ENCODE measurements around the gene GPR37. TPM values are rescaled to one million over a fixed set of nuclear protein-coding genes. Genes with fewer than 3 reads are reported as not detected.

The GPR37 gene
- total RNA-seq, 1 experiment from 2014 or later = 1.6 TPM

DNA sequence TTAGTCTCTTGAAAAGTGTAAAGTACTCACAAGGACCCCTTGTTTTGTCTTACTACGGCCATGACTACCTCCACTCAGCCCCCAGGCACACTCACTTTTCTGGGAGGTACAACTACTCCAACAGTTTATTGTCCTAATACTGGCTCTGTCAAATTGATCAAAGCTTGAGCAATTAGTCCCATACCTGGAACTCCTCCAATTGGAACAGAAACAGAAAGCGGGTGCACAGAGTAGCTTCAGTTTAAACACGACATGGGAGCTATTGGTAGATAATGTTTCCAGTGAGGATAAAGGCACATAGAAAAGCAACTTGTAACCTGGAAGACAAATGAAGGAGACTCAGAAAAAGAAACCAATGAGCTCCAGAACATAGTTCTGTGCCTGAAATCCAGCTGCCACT lies 7.7 kb upstream of the GPR37 start:
- no peak overlapping the region for H2BK20ac ChIP-seq (ENCODE audit: low read depth, low read length, poor library complexity, severe bottlenecking)
- no CpG with 5 or more reads among the region's 3 CpGs for WGBS (ENCODE audit: extremely low coverage, insufficient read length, low lambda C conversion rate)
- H3K23me2 ChIP-seq (ENCODE audit: insufficient read length, low read depth, low read length, poor library complexity, severe bottlenecking) = no peaks in the 10 kb centered on the region
- no peak overlapping the region for H3K9ac ChIP-seq (ENCODE audit: extremely low read depth, insufficient read length, low read length)
- no peak overlapping the region for H3K27ac ChIP-seq (ENCODE audit: insufficient read length, low read depth, low read length)
- no peaks in the 10 kb centered on the region for H3K4me1 ChIP-seq (ENCODE audit: insufficient read depth, low read length)
- H3K9me3 ChIP-seq (ENCODE audit: control insufficient read depth, low read depth, low read length) = no peaks in the 10 kb centered on the region
- no peak overlapping the region for H2BK5ac ChIP-seq (ENCODE audit: insufficient read length, low read length)
- no peaks in the 10 kb centered on the region for H3K79me2 ChIP-seq (ENCODE audit: insufficient read depth, low read length)
- no peak overlapping the region for H3K18ac ChIP-seq (ENCODE audit: insufficient read length, low read depth, low read length)
- DNase-seq = no peak
- no peak overlapping the region for H2AK5ac ChIP-seq (ENCODE audit: insufficient read length, low read length)
- H3T11ph ChIP-seq (ENCODE audit: low read length) = no peak overlapping the region
- H3K36me3 Mint-ChIP-seq (ENCODE audit: insufficient read depth in 1 of 3, low read depth in 3 of 3) = no peaks in the 10 kb centered on the region
- no peaks in the 10 kb centered on the region for H3K27me3 ChIP-seq (ENCODE audit: insufficient read depth, low read length)
- H4K91ac ChIP-seq (ENCODE audit: insufficient read length, low read depth, low read length) = no peak overlapping the region
- H2BK12ac ChIP-seq (ENCODE audit: insufficient read length, low read depth, low read length) = no peak overlapping the region
- no peaks in the 10 kb centered on the region for H3K27me3 Mint-ChIP-seq (ENCODE audit: low read depth)
- H3K14ac ChIP-seq (ENCODE audit: insufficient read depth, low read length) = no peak overlapping the region
- H4K5ac ChIP-seq (ENCODE audit: insufficient read length, low read depth, low read length) = no peak overlapping the region
- H4K8ac ChIP-seq (replicated peaks; ENCODE audit: insufficient read length, low read depth, low read length) = no peak overlapping the region
- no peak overlapping the region for H3K4ac ChIP-seq (ENCODE audit: low read depth, low read length)
- TF ChIP-seq CTCF (conservative IDR thresholded peaks at IDR 0.05) = no peak
- no peak overlapping the region for H3K4me2 ChIP-seq (ENCODE audit: insufficient read depth, insufficient read length, low read length)
- no peaks in the 10 kb centered on the region for H4K20me1 ChIP-seq (ENCODE audit: control insufficient read depth, insufficient read depth, insufficient read length)
- no peak overlapping the region for H3K27ac Mint-ChIP-seq
- H2BK15ac ChIP-seq (ENCODE audit: low read depth, low read length) = no peak overlapping the region
- no peaks in the 10 kb centered on the region for H3K9me3 Mint-ChIP-seq
- peaks cover 2 to 8% of the 10 kb centered on the region in 2 experiments; a peak in 1 of 4 replicates for H3K4me1 Mint-ChIP-seq
- H2BK120ac ChIP-seq (ENCODE audit: low read depth, low read length, poor library complexity, severe bottlenecking) = no peak overlapping the region
- no peak overlapping the region for H3K56ac ChIP-seq (ENCODE audit: insufficient read length, low read depth, low read length)
- no peak overlapping the region for H2AFZ ChIP-seq (ENCODE audit: low read length)
- H3K79me1 ChIP-seq (ENCODE audit: insufficient read depth, low read depth, low read length, poor library complexity, severe bottlenecking) = no peaks in the 10 kb centered on the region
- no peak overlapping the region for H3K23ac ChIP-seq (ENCODE audit: insufficient read length, low read depth, low read length)
- H3K4me3 Mint-ChIP-seq = no peak overlapping the region

Data from H9 (cell line).